GM21737 (cell line): ENCODE data around the gene SUSD6.
A peak's percentile ranks its signal among the peaks of the same experiment; 100 is the strongest.
"Not testable (repeated sequence)": the region's sequence is repeated elsewhere in the genome, so short reads cannot be mapped to it uniquely, and the experiment has no call there.

Experiments
- ATAC-seq: cut with Tn5 transposase; IDR thresholded peaks from one replicate; pipeline ENCODE4 v1.9.1; 2021; ENCODE audit warnings: mild to moderate bottlenecking, moderate library complexity; ENCODE audit not compliant: unreplicated experiment

Gene SUSD6

GRCh38 chr14:69647642-69648041 is 36.2 kb downstream of the SUSD6 start:
- not testable (repeated sequence) for ATAC-seq

- ATAC-seq: peak; percentile 51
Observed at GRCh38 chr14:69648480-69649451, 37.4 kb downstream of the SUSD6 start.

- ATAC-seq: no peak
Observed at GRCh38 chr14:69650948-69651369, 39.6 kb downstream of the SUSD6 start.

- no peak for ATAC-seq
Observed at GRCh38 chr14:69651664-69652063, 40.3 kb downstream of the SUSD6 start.

- no peak for ATAC-seq
Observed at GRCh38 chr14:69652942-69653684, 41.7 kb downstream of the SUSD6 start.

- ATAC-seq: no peak
Observed at GRCh38 chr14:69654116-69654515, 42.7 kb downstream of the SUSD6 start.

GRCh38 chr14:69657950-69658355 is 46.6 kb downstream of the SUSD6 start:
- ATAC-seq: no peak

- no peak for ATAC-seq
Observed at GRCh38 chr14:69658664-69659261, 47.4 kb downstream of the SUSD6 start.

- no peak for ATAC-seq
Observed at GRCh38 chr14:69660344-69661193, 49.2 kb downstream of the SUSD6 start.

GRCh38 chr14:69661194-69661537 is 49.8 kb downstream of the SUSD6 start:
- no peak for ATAC-seq

GRCh38 chr14:69662636-69663299 is 51.4 kb downstream of the SUSD6 start:
- ATAC-seq: no peak

- ATAC-seq: no peak
Observed at GRCh38 chr14:69663300-69663643, 51.9 kb downstream of the SUSD6 start.

GRCh38 chr14:69664265-69664664 is 52.9 kb downstream of the SUSD6 start:
- no peak for ATAC-seq

GRCh38 chr14:69664865-69665526 is 53.6 kb downstream of the SUSD6 start:
- ATAC-seq: no peak

GRCh38 chr14:69665631-69666030 is 54.2 kb downstream of the SUSD6 start:
- ATAC-seq: no peak

GRCh38 chr14:69666112-69666511 is 54.7 kb downstream of the SUSD6 start:
- no peak for ATAC-seq

GRCh38 chr14:69666690-69667211 is 55.4 kb downstream of the SUSD6 start:
- no peak for ATAC-seq

GRCh38 chr14:69667938-69668335 is 56.5 kb downstream of the SUSD6 start:
- peak; percentile 30 for ATAC-seq

GRCh38 chr14:69669375-69669774 is 58.0 kb downstream of the SUSD6 start:
- ATAC-seq: no peak
